Liver (tissue), 9 donors: ENCODE data around the gene FOXN3. TPM values are rescaled to one million over a fixed set of nuclear protein-coding genes. Genes with fewer than 3 reads are reported as not detected.

Source experiments
- DNase-seq: peaks from one replicate; pipeline ENCODE4 v3.0.0-alpha.2; 2017; ENCODE audit warnings: low spot score
- H3K27ac ChIP-seq, 2 donors: one replicate each; pipeline ENCODE4 v1.7.0; 2013; ENCODE audit warnings: inconsistent platforms in 2 of 2, low read length in 2 of 2, control low read depth in 1 of 2, low read depth in 1 of 2, mild to moderate bottlenecking in 1 of 2
- H3K27me3 ChIP-seq, 4 donors: one replicate each; pipeline versions ENCODE4 v1.6.1 to v1.7.0; 2013; ENCODE audit warnings: low read length in 3 of 4, inconsistent platforms in 1 of 4, mild to moderate bottlenecking in 1 of 4, moderate library complexity in 1 of 4; ENCODE audit not compliant: control insufficient read depth in 4 of 4, insufficient read depth in 4 of 4
- H3K36me3 ChIP-seq, 4 donors: one replicate each; pipeline versions ENCODE4 v1.6.1 to v1.7.0; 2013; ENCODE audit warnings: low read length in 3 of 4, mild to moderate bottlenecking in 3 of 4, low read depth in 1 of 4, moderate library complexity in 1 of 4; ENCODE audit not compliant: control insufficient read depth in 4 of 4, insufficient read depth in 3 of 4
- H3K4me1 ChIP-seq, 4 donors: one replicate each; pipeline versions ENCODE4 v1.6.1 to v1.7.0; 2013; ENCODE audit warnings: low read length in 3 of 4, mild to moderate bottlenecking in 3 of 4, moderate library complexity in 1 of 4; ENCODE audit not compliant: control insufficient read depth in 4 of 4, insufficient read depth in 4 of 4
- H3K4me3 ChIP-seq, 3 donors: one replicate each; pipeline versions ENCODE4 v1.6.1 to v1.7.0; 2013; ENCODE audit warnings: low read length in 3 of 3, control low read depth in 1 of 3, low read depth in 1 of 3, mild to moderate bottlenecking in 1 of 3
- H3K9ac ChIP-seq, 2 donors: one replicate each; pipeline ENCODE4 v1.7.0; 2013; ENCODE audit warnings: low read length in 2 of 2, mild to moderate bottlenecking in 2 of 2, moderate library complexity in 2 of 2, control low read depth in 1 of 2, low read depth in 1 of 2
- H3K9me3 ChIP-seq, 4 donors: one replicate each; pipeline versions ENCODE4 v1.6.1 to v1.7.0; 2013; ENCODE audit warnings: low read length in 3 of 4; ENCODE audit not compliant: control insufficient read depth in 4 of 4
- EGR1 ChIP-seq, 2 donors: IDR thresholded peaks; 2 replicates each; pipeline ENCODE4 v1.6.1; 2016 to 2018; ENCODE audit warnings: antibody characterized with exemption in 2 of 2, low read depth in 2 of 2
- FOXA1 ChIP-seq: IDR thresholded peaks from 2 replicates; pipeline ENCODE4 v1.6.1; 2016; ENCODE audit warnings: antibody characterized with exemption
- FOXA2 ChIP-seq: IDR thresholded peaks from 2 replicates; pipeline ENCODE4 v1.6.1; 2016; ENCODE audit warnings: antibody characterized with exemption
- GABPA ChIP-seq, 2 donors: IDR thresholded peaks in 1 of 2; conservative IDR thresholded peaks in 1 of 2; 2 replicates each; pipeline ENCODE4 v1.6.1; 2016; ENCODE audit warnings: antibody characterized with exemption in 2 of 2, mild to moderate bottlenecking in 1 of 2, moderate library complexity in 1 of 2
- HNF4A ChIP-seq, 2 donors: conservative IDR thresholded peaks; 2 replicates each; pipeline ENCODE4 v1.6.1; 2016; ENCODE audit warnings: antibody characterized with exemption in 2 of 2, mild to moderate bottlenecking in 2 of 2
- HNF4G ChIP-seq: IDR thresholded peaks from 2 replicates; pipeline ENCODE4 v1.6.1; 2016; ENCODE audit warnings: antibody characterized with exemption
- JUND ChIP-seq, 2 donors: IDR thresholded peaks; 2 replicates each; pipeline ENCODE4 v1.6.1; 2016; ENCODE audit warnings: antibody characterized with exemption in 2 of 2
- MAX ChIP-seq: IDR thresholded peaks from 2 replicates; pipeline ENCODE4 v1.6.1; 2016; ENCODE audit warnings: antibody characterized with exemption
- NR2F2 ChIP-seq: IDR thresholded peaks from 2 replicates; pipeline ENCODE4 v1.6.1; 2016; ENCODE audit warnings: antibody characterized with exemption
- RAD21 ChIP-seq, 2 donors: IDR thresholded peaks; 2 replicates each; pipeline ENCODE4 v1.6.1; 2016; ENCODE audit warnings: antibody characterized with exemption in 2 of 2, mild to moderate bottlenecking in 2 of 2
- RXRA ChIP-seq, 2 donors: IDR thresholded peaks; 2 replicates each; pipeline ENCODE4 v1.6.1; 2017 to 2018; ENCODE audit warnings: antibody characterized with exemption in 2 of 2, mild to moderate bottlenecking in 1 of 2
- SP1 ChIP-seq: IDR thresholded peaks from 2 replicates; pipeline ENCODE4 v1.6.1; 2018; ENCODE audit warnings: antibody characterized with exemption, mild to moderate bottlenecking
- TAF1 ChIP-seq: conservative IDR thresholded peaks from 2 replicates; pipeline ENCODE4 v1.6.1; 2016; ENCODE audit warnings: antibody characterized with exemption, mild to moderate bottlenecking
- YY1 ChIP-seq: IDR thresholded peaks from 2 replicates; pipeline ENCODE4 v1.6.1; 2016; ENCODE audit warnings: antibody characterized with exemption, mild to moderate bottlenecking
- WGBS: extraction: QIAGEN DNeasy Blood & Tissue Kit; methylation state at CpG from one replicate; pipeline ENCODE4 v1.1.7; 2013; 5-methylcytosine and 5-hydroxymethylcytosine counted together
- polyA plus RNA-seq, 2 donors: library from polyadenylated mRNA; stranded (reverse) in 1 of 2; unstranded in 1 of 2; fragments of 200-250 nt in 1 of 2; fragments of >200 nt in 1 of 2; fragmentation: Nextera tagmentation in 1 of 2; extraction: Ambion mirVana in 1 of 2; gene quantifications; one replicate each; pipeline versions ENCODE4 v1.2.1 to v1.2.3, GENCODE V29; 2013 to 2015
- total RNA-seq, 2 donors: library from RNA; depleted of rRNA; stranded (reverse); fragments of >200 nt; gene quantifications; one replicate each; pipeline ENCODE4 v1.2.3, GENCODE V29; 2014
- TF ChIP-seq, protein P1 (sequence below): IDR thresholded peaks from 2 replicates; pipeline ENCODE4 v1.6.1; 2016; ENCODE audit warnings: antibody characterized with exemption
- TF ChIP-seq, protein P2 (sequence below): fragments of 150-350 bp; IDR thresholded peaks from 2 replicates; pipeline ENCODE4 v1.5.1; 2017; ENCODE audit warnings: improper control_type of control experiment, low read depth, low read length; ENCODE audit not compliant: missing input control
- TF ChIP-seq, protein P3 (sequence below): IDR thresholded peaks from 2 replicates; pipeline ENCODE4 v1.6.1; 2016; ENCODE audit warnings: antibody characterized with exemption
- donor health status: healthy.
- donor health status: healthy.
- donor health status: healthy.
- donor health status: healthy.
- donor health status: healthy.

The FOXN3 gene
- total and polyA plus RNA-seq, 4 donors = 17.8 to 44.8 (median 35.3) TPM

DNA sequence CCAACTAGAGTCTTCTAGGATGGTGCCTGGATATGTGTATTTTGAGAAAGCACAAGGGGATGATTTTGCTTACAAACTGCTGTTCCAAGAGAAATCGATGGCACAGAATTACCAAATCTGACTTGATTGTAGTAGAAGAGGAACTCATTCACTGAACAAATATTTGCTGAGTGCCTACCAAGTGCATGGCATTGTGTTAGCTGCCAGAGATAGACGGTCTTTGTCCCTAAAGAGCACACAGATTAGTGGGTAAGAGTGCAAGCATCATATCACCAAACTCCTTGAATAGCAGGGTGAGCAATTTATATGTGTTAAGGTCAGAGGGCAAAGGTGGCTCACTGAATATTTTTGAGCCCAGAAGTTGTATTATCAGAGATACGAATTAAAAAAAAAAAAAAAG is 3.5 kb upstream of the FOXN3 start:
- 31% methylated on average over 3 of the region's 3 CpGs for WGBS
- TF ChIP-seq RAD21 (IDR thresholded peaks at IDR 0.05) = peak; percentile 41 to 47
- TF ChIP-seq RXRA (IDR thresholded peaks at IDR 0.05) = peak; percentile 74 to 83
- TF ChIP-seq FOXA1 = no peak
- peak; percentile 74 to 81 for TF ChIP-seq HNF4A (conservative IDR thresholded peaks at IDR 0.05)
- peak in 1 of 2 donors; percentile 31 for TF ChIP-seq JUND (IDR thresholded peaks at IDR 0.05)
- TF ChIP-seq GABPA (IDR thresholded peaks at IDR 0.05 in 1 of 2, conservative IDR thresholded peaks at IDR 0.05 in 1 of 2) = no peak
- TF ChIP-seq NR2F2 = no peak
- TF ChIP-seq FOXA2 = peak; percentile 11
- Histone ChIP-seq H3K4me3 (no peak overlapping the region), H3K4me1 (peaks cover 0 to 32% (median 20%) of the 10 kb centered on the region in 4 donors), H3K27ac (no peak overlapping the region), H3K9ac (no peak overlapping the region), H3K27me3 (no peaks in the 10 kb centered on the region), H3K9me3 (no peaks in the 10 kb centered on the region), H3K36me3 (no peaks in the 10 kb centered on the region)
- no peak for DNase-seq

GRCh38 chr14:89419973-89420482 is 3.0 kb upstream of the FOXN3 start:
- no peak overlapping the region for H3K4me3 ChIP-seq
- no peak overlapping the region for H3K9ac ChIP-seq
- H3K27me3 ChIP-seq = no peaks in the 10 kb centered on the region
- no peaks in the 10 kb centered on the region for H3K36me3 ChIP-seq
- DNase-seq = no peak
- H3K9me3 ChIP-seq = no peaks in the 10 kb centered on the region
- peaks cover 0 to 35% (median 21%) of the 10 kb centered on the region in 4 donors for H3K4me1 ChIP-seq
- 94% methylated on average over 6 of the region's 6 CpGs for WGBS
- no peak overlapping the region for H3K27ac ChIP-seq
- TF ChIP-seq RXRA (IDR thresholded peaks at IDR 0.05) = no peak
- no peak for TF ChIP-seq GABPA (IDR thresholded peaks at IDR 0.05 in 1 of 2, conservative IDR thresholded peaks at IDR 0.05 in 1 of 2)
- no peak for TF ChIP-seq HNF4G
- TF ChIP-seq NR2F2 = no peak
- TF ChIP-seq MAX = no peak
- no peak for TF ChIP-seq HNF4A (conservative IDR thresholded peaks at IDR 0.05)
- TF ChIP-seq EGR1 (IDR thresholded peaks at IDR 0.05; ENCODE audit: low read depth in 2 of 2) = no peak
- TF ChIP-seq, protein P1, sequence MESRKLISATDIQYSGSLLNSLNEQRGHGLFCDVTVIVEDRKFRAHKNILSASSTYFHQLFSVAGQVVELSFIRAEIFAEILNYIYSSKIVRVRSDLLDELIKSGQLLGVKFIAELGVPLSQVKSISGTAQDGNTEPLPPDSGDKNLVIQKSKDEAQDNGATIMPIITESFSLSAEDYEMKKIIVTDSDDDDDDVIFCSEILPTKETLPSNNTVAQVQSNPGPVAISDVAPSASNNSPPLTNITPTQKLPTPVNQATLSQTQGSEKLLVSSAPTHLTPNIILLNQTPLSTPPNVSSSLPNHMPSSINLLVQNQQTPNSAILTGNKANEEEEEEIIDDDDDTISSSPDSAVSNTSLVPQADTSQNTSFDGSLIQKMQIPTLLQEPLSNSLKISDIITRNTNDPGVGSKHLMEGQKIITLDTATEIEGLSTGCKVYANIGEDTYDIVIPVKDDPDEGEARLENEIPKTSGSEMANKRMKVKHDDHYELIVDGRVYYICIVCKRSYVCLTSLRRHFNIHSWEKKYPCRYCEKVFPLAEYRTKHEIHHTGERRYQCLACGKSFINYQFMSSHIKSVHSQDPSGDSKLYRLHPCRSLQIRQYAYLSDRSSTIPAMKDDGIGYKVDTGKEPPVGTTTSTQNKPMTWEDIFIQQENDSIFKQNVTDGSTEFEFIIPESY = no peak

DNA sequence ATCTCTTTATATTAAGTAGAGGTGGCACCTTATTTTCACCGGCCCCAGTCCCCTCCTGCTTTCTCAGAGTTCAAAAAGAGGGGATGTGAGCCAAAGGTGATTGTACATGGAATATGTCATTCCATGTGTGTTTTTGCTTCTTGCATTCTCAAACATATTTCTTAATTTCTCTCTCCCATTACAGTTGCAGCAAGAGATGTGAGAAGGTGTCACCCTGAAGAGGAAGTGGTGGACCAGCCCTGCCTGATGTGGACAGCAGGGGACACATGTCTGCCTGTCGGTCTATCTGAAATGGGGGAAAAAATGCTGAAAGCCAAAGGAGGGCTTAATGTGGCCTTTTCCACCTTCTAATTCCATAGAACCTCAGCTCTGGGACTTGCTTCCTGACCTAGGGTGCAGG is 1.9 kb upstream of the FOXN3 start:
- TF ChIP-seq HNF4A (conservative IDR thresholded peaks at IDR 0.05) = no peak
- peak in 1 of 2 donors; percentile 4 for TF ChIP-seq RAD21 (IDR thresholded peaks at IDR 0.05)
- no peak for TF ChIP-seq EGR1 (IDR thresholded peaks at IDR 0.05; ENCODE audit: low read depth in 2 of 2)
- Histone ChIP-seq H3K4me3 (no peak overlapping the region), H3K36me3 (no peaks in the 10 kb centered on the region), H3K9ac (no peak overlapping the region), H3K4me1 (peaks cover 0 to 37% (median 21%) of the 10 kb centered on the region in 4 donors), H3K27me3 (no peaks in the 10 kb centered on the region), H3K27ac (no peak overlapping the region), H3K9me3 (no peaks in the 10 kb centered on the region)
- no peak for DNase-seq
- WGBS = 87% methylated on average over 2 of the region's 2 CpGs

- 66% methylated on average over 7 of the region's 7 CpGs for WGBS
- Histone ChIP-seq H3K4me3 (no peak overlapping the region), H3K4me1 (peaks cover 0 to 37% (median 21%) of the 10 kb centered on the region in 4 donors), H3K36me3 (no peaks in the 10 kb centered on the region), H3K27ac (no peak overlapping the region), H3K9me3 (no peaks in the 10 kb centered on the region), H3K27me3 (no peaks in the 10 kb centered on the region), H3K9ac (no peak overlapping the region)
- DNase-seq = no peak
- TF ChIP-seq GABPA (IDR thresholded peaks at IDR 0.05 in 1 of 2, conservative IDR thresholded peaks at IDR 0.05 in 1 of 2) = no peak
- no peak for TF ChIP-seq JUND (IDR thresholded peaks at IDR 0.05)
- TF ChIP-seq HNF4A (conservative IDR thresholded peaks at IDR 0.05) = no peak
- no peak for TF ChIP-seq FOXA1
- no peak for TF ChIP-seq NR2F2
- TF ChIP-seq, protein P2, sequence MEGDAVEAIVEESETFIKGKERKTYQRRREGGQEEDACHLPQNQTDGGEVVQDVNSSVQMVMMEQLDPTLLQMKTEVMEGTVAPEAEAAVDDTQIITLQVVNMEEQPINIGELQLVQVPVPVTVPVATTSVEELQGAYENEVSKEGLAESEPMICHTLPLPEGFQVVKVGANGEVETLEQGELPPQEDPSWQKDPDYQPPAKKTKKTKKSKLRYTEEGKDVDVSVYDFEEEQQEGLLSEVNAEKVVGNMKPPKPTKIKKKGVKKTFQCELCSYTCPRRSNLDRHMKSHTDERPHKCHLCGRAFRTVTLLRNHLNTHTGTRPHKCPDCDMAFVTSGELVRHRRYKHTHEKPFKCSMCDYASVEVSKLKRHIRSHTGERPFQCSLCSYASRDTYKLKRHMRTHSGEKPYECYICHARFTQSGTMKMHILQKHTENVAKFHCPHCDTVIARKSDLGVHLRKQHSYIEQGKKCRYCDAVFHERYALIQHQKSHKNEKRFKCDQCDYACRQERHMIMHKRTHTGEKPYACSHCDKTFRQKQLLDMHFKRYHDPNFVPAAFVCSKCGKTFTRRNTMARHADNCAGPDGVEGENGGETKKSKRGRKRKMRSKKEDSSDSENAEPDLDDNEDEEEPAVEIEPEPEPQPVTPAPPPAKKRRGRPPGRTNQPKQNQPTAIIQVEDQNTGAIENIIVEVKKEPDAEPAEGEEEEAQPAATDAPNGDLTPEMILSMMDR = no peak
- TF ChIP-seq FOXA2 = no peak
- no peak for TF ChIP-seq RXRA (IDR thresholded peaks at IDR 0.05)
- TF ChIP-seq, protein P3, sequence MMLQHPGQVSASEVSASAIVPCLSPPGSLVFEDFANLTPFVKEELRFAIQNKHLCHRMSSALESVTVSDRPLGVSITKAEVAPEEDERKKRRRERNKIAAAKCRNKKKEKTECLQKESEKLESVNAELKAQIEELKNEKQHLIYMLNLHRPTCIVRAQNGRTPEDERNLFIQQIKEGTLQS = no peak
- TF ChIP-seq TAF1 = no peak
- TF ChIP-seq YY1 = no peak
- TF ChIP-seq MAX = no peak
- TF ChIP-seq SP1 = no peak
- TF ChIP-seq RAD21 (IDR thresholded peaks at IDR 0.05) = no peak
- TF ChIP-seq EGR1 (IDR thresholded peaks at IDR 0.05; ENCODE audit: low read depth in 2 of 2) = no peak
Measured at GRCh38 chr14:89418452-89418851, 1.4 kb upstream of the FOXN3 start.
